NCI-H146 (cell line): ENCODE data around the gene ARHGEF19.

ENCODE experiments used
- DNase-seq: peaks from one replicate; lab custom pipeline; 2025; lab: John Stamatoyannopoulos, UW

ARHGEF19 gene

DNA sequence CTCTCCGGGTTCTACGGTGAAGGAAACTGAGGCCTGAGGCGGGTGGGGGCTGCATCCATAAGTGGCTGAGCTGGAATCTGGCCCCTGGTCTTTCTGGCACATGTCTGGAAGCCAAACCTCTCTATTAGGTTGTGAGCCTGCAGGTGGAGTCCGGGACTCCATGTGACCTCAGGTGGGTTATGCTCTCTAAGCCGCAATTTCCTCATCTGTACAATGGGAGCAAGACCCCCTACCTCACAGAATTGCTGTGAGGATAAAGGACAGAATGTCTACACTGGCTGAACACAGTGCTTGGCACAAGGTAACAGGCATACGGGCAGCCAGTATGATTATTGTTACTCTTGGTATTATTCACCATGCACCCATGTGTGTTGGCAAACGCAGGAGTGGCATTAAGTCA is 63.3 kb downstream of the ARHGEF19 start:
- DNase-seq: no peak

DNA sequence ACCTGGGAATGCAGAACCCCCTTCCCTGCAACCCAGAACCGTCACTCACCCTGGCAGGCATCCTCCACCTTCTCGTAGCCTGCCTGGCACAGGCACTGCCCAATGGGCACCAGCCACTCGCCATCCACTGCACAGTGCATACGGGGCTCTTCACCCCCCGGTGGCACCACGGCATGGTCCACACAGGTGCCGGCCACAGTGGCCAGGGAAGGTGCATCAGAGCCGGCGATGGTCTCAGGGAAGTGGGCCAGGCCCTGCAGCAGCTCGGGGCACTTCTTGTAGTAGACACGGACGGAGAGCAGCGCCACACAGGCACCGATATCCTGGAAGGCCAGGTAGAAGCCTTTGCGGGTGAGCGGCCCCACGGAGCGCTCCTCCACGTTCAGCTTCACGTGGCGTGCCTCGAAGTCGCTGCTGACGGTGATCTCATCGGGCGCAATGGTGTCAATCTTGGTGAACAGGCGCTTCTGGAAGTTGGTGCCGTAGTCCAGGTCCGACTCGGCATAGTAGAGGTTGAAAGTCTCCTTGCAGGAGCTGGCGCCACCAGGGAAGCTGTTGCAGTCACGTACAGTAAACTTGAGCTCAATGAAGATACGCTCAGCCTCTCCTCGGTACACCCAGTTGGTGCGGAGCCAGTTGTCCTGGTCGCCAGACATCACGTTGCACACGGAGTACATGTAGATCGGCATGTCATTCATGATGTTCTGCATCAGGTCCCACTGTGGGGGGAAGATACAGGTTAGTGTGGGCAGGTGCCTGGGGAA is 63.9 kb downstream of the ARHGEF19 start:
- no peak for DNase-seq
